BLaER1 (cell line): Measurements from ENCODE around the gene AMER3.

Source experiments
- H3K27ac ChIP-seq: shearing (Covaris generic); formaldehyde crosslinking; 2 replicates; pipeline ENCODE4 v1.8.1; 2022
- H3K27me3 ChIP-seq: shearing (Covaris generic); formaldehyde crosslinking; 2 replicates; pipeline ENCODE4 v1.8.1; 2022
- H3K36me3 ChIP-seq: shearing (Covaris generic); formaldehyde crosslinking; 2 replicates; pipeline ENCODE4 v1.8.1; 2022
- H3K4me1 ChIP-seq: shearing (Covaris generic); formaldehyde crosslinking; 2 replicates; pipeline ENCODE4 v1.8.1; 2022
- H3K4me2 ChIP-seq: shearing (Covaris generic); formaldehyde crosslinking; 2 replicates; pipeline ENCODE4 v1.8.1; 2022
- H3K4me3 ChIP-seq: shearing (Covaris generic); formaldehyde crosslinking; 2 replicates; pipeline ENCODE4 v1.8.1; 2022
- H3K9ac ChIP-seq: shearing (Covaris generic); formaldehyde crosslinking; 2 replicates; pipeline ENCODE4 v1.8.1; 2022
- H3K9me3 ChIP-seq: shearing (Covaris generic); formaldehyde crosslinking; 2 replicates; pipeline ENCODE4 v1.8.1; 2022
- H4K20me1 ChIP-seq: shearing (Covaris generic); formaldehyde crosslinking; 2 replicates; pipeline ENCODE4 v1.8.1; 2022
- Cebpa-rat ChIP-seq: shearing (Covaris generic); IDR thresholded peaks from 2 replicates; pipeline ENCODE4 v1.8.1; 2022

The AMER3 gene

GRCh38 chr2:130778781-130779180, 23.4 kb downstream of the AMER3 start:
- H3K9ac ChIP-seq, result no peak overlapping the region
- TF ChIP-seq Cebpa-rat, result no peak
- H3K36me3 ChIP-seq, result no peaks in the 10 kb centered on the region
- no peaks in the 10 kb centered on the region for H3K9me3 ChIP-seq
- H3K27me3 ChIP-seq, result no peaks in the 10 kb centered on the region
- no peak overlapping the region for H3K4me3 ChIP-seq
- H3K27ac ChIP-seq, result no peak overlapping the region
- no peaks in the 10 kb centered on the region for H4K20me1 ChIP-seq
- no peaks in the 10 kb centered on the region for H3K4me1 ChIP-seq
- H3K4me2 ChIP-seq, result no peak overlapping the region

- no peak for TF ChIP-seq Cebpa-rat
- H4K20me1 ChIP-seq, result no peaks in the 10 kb centered on the region
- H3K4me2 ChIP-seq, result no peak overlapping the region
- no peaks in the 10 kb centered on the region for H3K36me3 ChIP-seq
- H3K4me3 ChIP-seq, result no peak overlapping the region
- no peaks in the 10 kb centered on the region for H3K27me3 ChIP-seq
- H3K9me3 ChIP-seq, result no peaks in the 10 kb centered on the region
- no peak overlapping the region for H3K9ac ChIP-seq
- H3K27ac ChIP-seq, result no peak overlapping the region
- no peaks in the 10 kb centered on the region for H3K4me1 ChIP-seq
Measured at GRCh38 chr2:130785466-130786055, 30.2 kb downstream of the AMER3 start.

GRCh38 chr2:130786076-130786475, 30.7 kb downstream of the AMER3 start:
- H3K4me1 ChIP-seq, result no peaks in the 10 kb centered on the region
- H3K27me3 ChIP-seq, result no peaks in the 10 kb centered on the region
- H3K4me2 ChIP-seq, result no peak overlapping the region
- no peak for TF ChIP-seq Cebpa-rat
- H3K9me3 ChIP-seq, result no peaks in the 10 kb centered on the region
- no peaks in the 10 kb centered on the region for H4K20me1 ChIP-seq
- H3K36me3 ChIP-seq, result no peaks in the 10 kb centered on the region
- no peak overlapping the region for H3K9ac ChIP-seq
- H3K27ac ChIP-seq, result no peak overlapping the region
- no peak overlapping the region for H3K4me3 ChIP-seq

GRCh38 chr2:130787841-130788240, 32.5 kb downstream of the AMER3 start:
- no peaks in the 10 kb centered on the region for H3K9me3 ChIP-seq
- TF ChIP-seq Cebpa-rat, result no peak
- no peaks in the 10 kb centered on the region for H3K36me3 ChIP-seq
- H3K27me3 ChIP-seq, result no peaks in the 10 kb centered on the region
- H3K4me2 ChIP-seq, result no peak overlapping the region
- H3K4me3 ChIP-seq, result no peak overlapping the region
- H4K20me1 ChIP-seq, result no peaks in the 10 kb centered on the region
- H3K27ac ChIP-seq, result no peak overlapping the region
- H3K9ac ChIP-seq, result no peak overlapping the region
- no peaks in the 10 kb centered on the region; the same call in 1 of the 2 replicates for H3K4me1 ChIP-seq

- no peaks in the 10 kb centered on the region for H4K20me1 ChIP-seq
- no peak overlapping the region for H3K9ac ChIP-seq
- H3K4me1 ChIP-seq, result peaks cover 22% of the 10 kb centered on the region
- no peak overlapping the region for H3K4me2 ChIP-seq
- H3K27ac ChIP-seq, result no peak overlapping the region
- no peak for TF ChIP-seq Cebpa-rat
- H3K36me3 ChIP-seq, result no peaks in the 10 kb centered on the region
- H3K27me3 ChIP-seq, result no peaks in the 10 kb centered on the region
- no peaks in the 10 kb centered on the region for H3K9me3 ChIP-seq
- H3K4me3 ChIP-seq, result no peak overlapping the region
Measured at GRCh38 chr2:130790312-130790711, 35.0 kb downstream of the AMER3 start.

GRCh38 chr2:130790804-130791616, 35.7 kb downstream of the AMER3 start:
- Histone ChIP-seq H3K4me2 (no peak overlapping the region), H3K4me3 (no peak overlapping the region), H3K27me3 (no peaks in the 10 kb centered on the region), H3K9ac (no peak overlapping the region), H3K27ac (no peak overlapping the region), H3K36me3 (no peaks in the 10 kb centered on the region), H3K9me3 (no peaks in the 10 kb centered on the region), H4K20me1 (no peaks in the 10 kb centered on the region), H3K4me1 (peaks cover 29% of the 10 kb centered on the region)
- TF ChIP-seq Cebpa-rat, result no peak

- no peak for TF ChIP-seq Cebpa-rat
- no peaks in the 10 kb centered on the region for H3K36me3 ChIP-seq
- H3K4me3 ChIP-seq, result no peak overlapping the region
- H3K27me3 ChIP-seq, result no peaks in the 10 kb centered on the region
- H3K27ac ChIP-seq, result no peak overlapping the region
- H3K9me3 ChIP-seq, result no peaks in the 10 kb centered on the region
- no peak overlapping the region for H3K4me2 ChIP-seq
- peaks cover 35% of the 10 kb centered on the region for H3K4me1 ChIP-seq
- no peaks in the 10 kb centered on the region for H4K20me1 ChIP-seq
- no peak overlapping the region for H3K9ac ChIP-seq
Measured at GRCh38 chr2:130791617-130791939, 36.2 kb downstream of the AMER3 start.

- Histone ChIP-seq H3K36me3 (no peaks in the 10 kb centered on the region), H3K4me2 (peak overlapping the region; percentile 75), H3K4me1 (peaks cover 60% of the 10 kb centered on the region), H4K20me1 (no peaks in the 10 kb centered on the region), H3K9me3 (no peaks in the 10 kb centered on the region), H3K27ac (no peak overlapping the region), H3K9ac (no peak overlapping the region), H3K27me3 (no peaks in the 10 kb centered on the region), H3K4me3 (no peak overlapping the region)
- no peak for TF ChIP-seq Cebpa-rat
Measured at GRCh38 chr2:130795431-130795830, 40.1 kb downstream of the AMER3 start.

- H3K36me3 ChIP-seq, result no peaks in the 10 kb centered on the region
- no peak overlapping the region for H3K9ac ChIP-seq
- no peaks in the 10 kb centered on the region for H4K20me1 ChIP-seq
- no peak for TF ChIP-seq Cebpa-rat
- no peaks in the 10 kb centered on the region for H3K9me3 ChIP-seq
- H3K27ac ChIP-seq, result no peak overlapping the region
- H3K4me3 ChIP-seq, result no peak overlapping the region
- no peaks in the 10 kb centered on the region for H3K27me3 ChIP-seq
- peaks cover 60% of the 10 kb centered on the region for H3K4me1 ChIP-seq
- H3K4me2 ChIP-seq, result no peak overlapping the region; the same call in 1 of the 2 replicates
Measured at GRCh38 chr2:130796290-130796689, 41.0 kb downstream of the AMER3 start.

- peak overlapping the region; percentile 80 for H3K9ac ChIP-seq
- H3K27ac ChIP-seq, result peak overlapping the region; percentile 76
- no peaks in the 10 kb centered on the region for H3K36me3 ChIP-seq
Measured at GRCh38 chr2:130797493-130798435, 42.4 kb downstream of the AMER3 start.

More at GRCh38 chr2:130797493-130798435, 42.4 kb downstream of the AMER3 start:
- peaks cover 60% of the 10 kb centered on the region for H3K4me1 ChIP-seq
- no peaks in the 10 kb centered on the region for H3K27me3 ChIP-seq
- peak overlapping the region; percentile 98 for H3K4me2 ChIP-seq
- H3K4me3 ChIP-seq, result peak overlapping the region; percentile 83
- TF ChIP-seq Cebpa-rat, result no peak
- no peaks in the 10 kb centered on the region for H4K20me1 ChIP-seq
- H3K9me3 ChIP-seq, result no peaks in the 10 kb centered on the region
